Hepatocyte (in vitro differentiated cells): ENCODE results near the gene ZBP1. TPM values are rescaled to one million over a fixed set of nuclear protein-coding genes. Genes with fewer than 3 reads are reported as not detected.

ENCODE experiments used
- DNase-seq: peaks from one replicate; pipeline ENCODE4 v3.0.0-alpha.2; 2016; ENCODE audit warnings: low spot score
- H2AFZ ChIP-seq: fragments of 200-600 bp; sonication (generic); 2 replicates; pipeline ENCODE4 v1.6.0; 2016; ENCODE audit warnings: antibody characterized with exemption, mild to moderate bottlenecking
- H3K27ac ChIP-seq: fragments of 200-600 bp; sonication (generic); 2 replicates; pipeline ENCODE4 v1.5.1; 2016; ENCODE audit warnings: mild to moderate bottlenecking
- H3K27me3 ChIP-seq: fragments of 200-600 bp; sonication (generic); 2 replicates; pipeline ENCODE4 v1.6.1; 2016
- H3K36me3 ChIP-seq: fragments of 200-600 bp; sonication (generic); replicated peaks from 2 replicates; pipeline ENCODE4 v1.5.1; 2016; ENCODE audit warnings: low read depth; ENCODE audit not compliant: insufficient read depth
- H3K4me1 ChIP-seq: fragments of 200-600 bp; sonication (generic); 2 replicates; pipeline ENCODE4 v1.5.1; 2016; ENCODE audit warnings: mild to moderate bottlenecking, moderate library complexity; ENCODE audit not compliant: insufficient read depth
- H3K4me2 ChIP-seq: fragments of 200-600 bp; sonication (generic); 2 replicates; pipeline ENCODE4 v1.6.0; 2016
- H3K4me3 ChIP-seq: fragments of 200-600 bp; sonication (generic); 2 replicates; pipeline ENCODE4 v1.5.1; 2016; ENCODE audit warnings: mild to moderate bottlenecking
- H3K79me2 ChIP-seq: fragments of 200-600 bp; sonication (generic); 2 replicates; pipeline ENCODE4 v1.6.0; 2017; ENCODE audit warnings: mild to moderate bottlenecking
- H3K9me2 ChIP-seq: fragments of 200-600 bp; sonication (generic); replicated peaks from 2 replicates; pipeline ENCODE4 v1.6.0; 2017; ENCODE audit warnings: mild to moderate bottlenecking; ENCODE audit not compliant: insufficient read depth
- H3K9me3 ChIP-seq: fragments of 200-600 bp; sonication (generic); 2 replicates; pipeline ENCODE4 v1.5.1; 2016; ENCODE audit warnings: low read depth, mild to moderate bottlenecking
- H4K20me1 ChIP-seq: fragments of 200-600 bp; sonication (generic); 2 replicates; pipeline ENCODE4 v1.6.0; 2016; ENCODE audit warnings: mild to moderate bottlenecking; ENCODE audit not compliant: insufficient read depth, poor library complexity, severe bottlenecking
- EZH2 ChIP-seq: fragments of 200-600 bp; sonication (generic); IDR thresholded peaks from 2 replicates; pipeline ENCODE4 v1.6.1; 2016; ENCODE audit warnings: antibody characterized with exemption, mild to moderate bottlenecking, borderline replicate concordance
- EZH2phosphoT487 ChIP-seq: fragments of 200-600 bp; sonication (generic); IDR thresholded peaks from one replicate; pipeline ENCODE4 v1.6.1; 2018; ENCODE audit warnings: antibody characterized with exemption, mild to moderate bottlenecking, low read depth, moderate library complexity; ENCODE audit not compliant: unreplicated experiment, severe bottlenecking
- WGBS: methylation state at CpG from one replicate; pipeline ENCODE4 v1.1.6; 2016; ENCODE audit warnings: low lambda C conversion rate; ENCODE audit errors: missing lambda C conversion rate; 5-methylcytosine and 5-hydroxymethylcytosine counted together
- polyA plus RNA-seq: library from polyadenylated mRNA; unstranded; fragments of >200 nt; fragmentation: Nextera tagmentation; extraction: Ambion mirVana; gene quantifications from 2 replicates; pipeline ENCODE4 v1.2.1, GENCODE V29; 2016
- total RNA-seq: library from RNA; depleted of rRNA; stranded (reverse); fragments of >200 nt; gene quantifications from 2 replicates; pipeline ENCODE4 v1.2.3, GENCODE V29; 2014
- TF ChIP-seq, protein P1 (sequence below): fragments of 200-600 bp; sonication (generic); IDR thresholded peaks from 2 replicates; pipeline ENCODE4 v1.5.1; 2016; ENCODE audit warnings: antibody characterized with exemption, mild to moderate bottlenecking; ENCODE audit not compliant: poor library complexity

Gene ZBP1
- total and polyA plus RNA-seq, 2 experiments from 2014 or later, result not detected

- WGBS, result 83% methylated on average over 5 of the region's 5 CpGs
- no peaks in the 10 kb centered on the region for H3K4me1 ChIP-seq
Measured at GRCh38 chr20:57605878-57606277, 14.3 kb downstream of the ZBP1 start.

DNA sequence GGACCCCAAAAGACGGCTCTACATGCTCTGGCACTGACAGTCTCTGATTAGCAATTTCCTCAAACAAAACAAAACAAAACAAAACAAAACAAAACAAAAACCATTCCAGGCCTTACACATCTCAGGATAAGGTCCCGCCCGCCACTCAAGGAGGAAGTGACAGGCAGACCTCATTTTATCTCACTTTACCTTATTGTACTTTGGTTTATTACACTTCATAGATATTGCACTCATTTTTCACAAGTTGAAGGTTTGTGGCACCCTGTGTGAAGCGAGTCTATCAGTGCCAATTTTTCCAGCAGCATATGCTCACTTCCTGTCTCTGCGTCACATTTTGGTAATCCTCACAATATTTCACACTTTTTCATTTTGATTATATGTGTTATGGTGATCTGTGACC lies 15.2 kb downstream of the ZBP1 start:
- Histone ChIP-seq H2AFZ (no peak overlapping the region), H3K4me1 (no peaks in the 10 kb centered on the region), H4K20me1 (no peaks in the 10 kb centered on the region), H3K4me2 (no peak overlapping the region), H3K79me2 (no peaks in the 10 kb centered on the region), H3K36me3 (no peaks in the 10 kb centered on the region), H3K27ac (peak overlapping the region; percentile 38), H3K9me2 (no peaks in the 10 kb centered on the region), H3K9me3 (no peaks in the 10 kb centered on the region), H3K27me3 (peaks cover 6% of the 10 kb centered on the region), H3K4me3 (no peak overlapping the region)
- WGBS, result 75% methylated on average over 5 of the region's 5 CpGs
- no peak for TF ChIP-seq EZH2phosphoT487
- TF ChIP-seq, protein P1, sequence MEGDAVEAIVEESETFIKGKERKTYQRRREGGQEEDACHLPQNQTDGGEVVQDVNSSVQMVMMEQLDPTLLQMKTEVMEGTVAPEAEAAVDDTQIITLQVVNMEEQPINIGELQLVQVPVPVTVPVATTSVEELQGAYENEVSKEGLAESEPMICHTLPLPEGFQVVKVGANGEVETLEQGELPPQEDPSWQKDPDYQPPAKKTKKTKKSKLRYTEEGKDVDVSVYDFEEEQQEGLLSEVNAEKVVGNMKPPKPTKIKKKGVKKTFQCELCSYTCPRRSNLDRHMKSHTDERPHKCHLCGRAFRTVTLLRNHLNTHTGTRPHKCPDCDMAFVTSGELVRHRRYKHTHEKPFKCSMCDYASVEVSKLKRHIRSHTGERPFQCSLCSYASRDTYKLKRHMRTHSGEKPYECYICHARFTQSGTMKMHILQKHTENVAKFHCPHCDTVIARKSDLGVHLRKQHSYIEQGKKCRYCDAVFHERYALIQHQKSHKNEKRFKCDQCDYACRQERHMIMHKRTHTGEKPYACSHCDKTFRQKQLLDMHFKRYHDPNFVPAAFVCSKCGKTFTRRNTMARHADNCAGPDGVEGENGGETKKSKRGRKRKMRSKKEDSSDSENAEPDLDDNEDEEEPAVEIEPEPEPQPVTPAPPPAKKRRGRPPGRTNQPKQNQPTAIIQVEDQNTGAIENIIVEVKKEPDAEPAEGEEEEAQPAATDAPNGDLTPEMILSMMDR, result no peak
- TF ChIP-seq EZH2, result no peak
- no peak for DNase-seq

More at GRCh38 chr20:57605878-57606277, 14.3 kb downstream of the ZBP1 start:
- TF ChIP-seq EZH2phosphoT487 (no peak), EZH2 (no peak)
- TF ChIP-seq, protein P1, result no peak
- H3K9me3 ChIP-seq, result no peaks in the 10 kb centered on the region
- H3K36me3 ChIP-seq, result no peaks in the 10 kb centered on the region
- H3K79me2 ChIP-seq, result no peaks in the 10 kb centered on the region
- H3K27ac ChIP-seq, result no peak overlapping the region
- no peaks in the 10 kb centered on the region for H4K20me1 ChIP-seq
- no peak overlapping the region for H2AFZ ChIP-seq
- no peak overlapping the region for H3K4me3 ChIP-seq
- H3K9me2 ChIP-seq, result no peaks in the 10 kb centered on the region
- no peak for DNase-seq
- H3K27me3 ChIP-seq, result peaks cover 6% of the 10 kb centered on the region
- H3K4me2 ChIP-seq, result no peak overlapping the region

DNA sequence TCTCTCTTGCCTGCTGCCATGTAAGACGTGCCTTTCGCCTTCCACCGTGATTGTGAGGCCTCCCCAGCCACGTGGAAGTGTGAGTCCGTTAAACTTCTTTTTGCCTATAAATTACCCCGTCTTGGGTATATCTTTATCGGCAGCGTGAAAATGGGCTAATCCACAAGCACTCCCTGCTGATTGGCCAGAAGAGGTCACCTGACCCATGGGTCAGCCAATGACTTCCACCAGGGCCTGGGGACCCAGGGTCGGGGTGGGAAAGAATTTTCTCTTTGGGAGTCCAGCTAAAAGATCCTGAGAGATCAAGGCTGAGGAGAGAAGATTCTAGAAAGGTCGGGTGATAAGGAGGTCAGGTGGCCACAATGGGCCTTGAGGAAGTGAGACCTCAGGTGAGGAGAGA lies 17.1 kb downstream of the ZBP1 start:
- TF ChIP-seq EZH2phosphoT487, result no peak
- no peak for TF ChIP-seq EZH2
- TF ChIP-seq, protein P1, result no peak
- Histone ChIP-seq H3K9me3 (no peaks in the 10 kb centered on the region), H4K20me1 (no peaks in the 10 kb centered on the region), H3K36me3 (no peaks in the 10 kb centered on the region), H3K4me2 (no peak overlapping the region), H3K9me2 (no peaks in the 10 kb centered on the region), H3K27ac (no peak overlapping the region), H3K27me3 (peaks cover 6% of the 10 kb centered on the region), H2AFZ (no peak overlapping the region), H3K4me1 (no peaks in the 10 kb centered on the region), H3K79me2 (no peaks in the 10 kb centered on the region), H3K4me3 (no peak overlapping the region)
- 89% methylated on average over 10 of the region's 10 CpGs for WGBS
- DNase-seq, result no peak

DNA sequence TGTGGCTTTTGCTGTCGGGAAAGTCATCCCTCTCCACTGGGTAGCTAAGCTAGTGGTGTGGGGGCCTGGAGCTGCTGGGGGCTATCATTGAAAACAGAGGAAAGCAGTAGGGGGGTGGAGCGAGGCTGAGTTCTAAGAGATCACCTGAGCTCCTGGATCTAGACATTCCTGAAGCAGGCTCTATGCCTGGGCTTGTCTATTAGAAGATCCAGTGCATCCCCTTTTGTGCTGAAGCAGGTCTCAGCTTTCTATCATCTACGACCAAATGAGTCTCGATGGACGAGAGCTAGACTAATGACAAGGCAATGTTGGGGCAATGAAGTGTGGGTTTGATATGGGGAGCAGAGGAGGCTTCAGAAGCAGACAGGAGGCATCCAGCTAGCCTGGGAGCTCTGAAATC lies 18.5 kb downstream of the ZBP1 start:
- Histone ChIP-seq H3K9me3 (no peaks in the 10 kb centered on the region), H3K4me1 (no peaks in the 10 kb centered on the region), H3K36me3 (no peaks in the 10 kb centered on the region), H3K79me2 (no peaks in the 10 kb centered on the region), H3K4me3 (no peak overlapping the region), H4K20me1 (no peaks in the 10 kb centered on the region), H2AFZ (no peak overlapping the region), H3K27me3 (no peaks in the 10 kb centered on the region), H3K4me2 (no peak overlapping the region), H3K27ac (no peak overlapping the region), H3K9me2 (no peaks in the 10 kb centered on the region)
- 65% methylated on average over 5 of the region's 5 CpGs for WGBS
- TF ChIP-seq, protein P1, result no peak
- TF ChIP-seq EZH2, result no peak
- no peak for DNase-seq
